GM19324 (cell line): ENCODE data around the gene ZNF471.

ENCODE experiments used
- ATAC-seq: cut with Tn5 transposase; IDR thresholded peaks from one replicate; pipeline ENCODE4 v1.9.1; 2021; ENCODE audit warnings: mild to moderate bottlenecking, moderate library complexity; ENCODE audit not compliant: unreplicated experiment, low FRiP score

The ZNF471 gene

DNA sequence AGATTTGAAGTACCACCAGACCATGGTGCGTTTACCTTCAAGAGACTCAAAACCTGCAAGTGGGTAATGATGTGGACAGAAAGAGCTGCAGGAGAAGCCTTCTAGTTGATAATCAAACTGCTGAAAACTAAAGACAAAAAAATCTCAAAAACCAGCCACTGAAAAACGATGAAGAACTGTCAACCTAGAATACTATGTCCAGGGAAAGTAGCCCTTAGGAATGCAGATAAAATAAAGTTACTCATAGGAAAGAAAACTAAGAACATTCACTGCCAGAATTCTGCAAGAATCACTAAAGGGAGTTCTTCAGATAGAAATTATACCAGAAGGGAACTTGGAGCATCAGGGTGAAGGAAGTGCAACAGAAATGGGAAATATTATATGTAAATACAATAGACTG lies 64.9 kb downstream of the ZNF471 start:
- ATAC-seq = no peak

DNA sequence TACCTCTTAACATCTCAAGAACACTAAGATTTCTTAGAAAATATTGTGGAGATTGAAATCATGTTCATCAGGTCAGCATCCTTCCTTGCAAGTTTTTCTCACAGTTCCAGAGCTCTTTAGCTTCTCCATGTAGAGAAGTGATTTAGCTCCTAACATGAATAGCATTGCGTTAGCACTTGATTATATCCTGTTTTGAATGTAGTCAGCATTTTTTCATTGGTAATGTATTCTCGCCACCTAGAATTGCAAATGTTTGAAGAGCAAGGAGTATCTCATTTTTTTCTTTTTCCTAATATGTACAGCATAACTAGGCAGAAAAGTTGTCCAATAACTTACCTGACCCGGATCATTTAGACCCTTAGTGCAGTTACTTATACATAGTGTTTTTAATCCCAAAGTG lies 66.3 kb downstream of the ZNF471 start:
- no peak for ATAC-seq

DNA sequence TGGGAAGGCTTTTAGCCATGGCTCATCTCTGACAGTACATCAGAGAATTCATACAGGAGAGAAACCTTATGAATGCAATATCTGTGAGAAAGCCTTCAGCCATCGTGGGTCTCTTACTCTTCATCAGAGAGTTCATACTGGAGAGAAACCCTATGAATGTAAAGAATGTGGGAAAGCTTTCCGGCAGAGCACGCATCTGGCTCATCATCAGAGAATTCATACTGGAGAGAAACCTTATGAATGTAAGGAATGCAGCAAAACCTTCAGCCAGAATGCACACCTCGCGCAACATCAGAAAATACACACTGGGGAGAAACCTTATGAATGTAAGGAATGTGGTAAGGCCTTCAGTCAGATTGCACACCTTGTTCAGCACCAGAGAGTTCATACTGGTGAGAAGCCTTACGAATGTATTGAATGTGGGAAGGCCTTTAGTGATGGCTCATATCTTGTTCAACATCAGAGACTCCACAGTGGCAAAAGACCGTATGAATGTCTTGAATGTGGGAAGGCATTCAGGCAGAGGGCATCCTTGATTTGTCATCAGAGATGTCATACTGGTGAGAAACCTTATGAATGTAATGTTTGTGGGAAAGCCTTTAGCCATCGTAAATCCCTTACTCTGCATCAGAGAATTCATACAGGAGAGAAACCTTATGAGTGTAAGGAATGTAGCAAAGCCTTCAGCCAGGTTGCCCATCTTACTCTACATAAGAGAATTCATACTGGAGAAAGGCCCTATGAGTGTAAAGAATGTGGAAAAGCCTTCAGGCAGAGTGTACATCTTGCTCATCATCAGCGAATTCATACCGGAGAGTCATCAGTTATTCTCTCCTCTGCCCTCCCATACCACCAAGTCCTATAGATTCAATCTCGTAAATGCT lies 70.3 kb downstream of the ZNF471 start:
- no peak for ATAC-seq
